Panc1 (cell line): ENCODE measurements around the gene RXRG. TPM values are rescaled to one million over a fixed set of nuclear protein-coding genes. Genes with fewer than 3 reads are reported as not detected.

Experiments
- ATAC-seq: fragments of 200-7000 bp; cut with Tn5 transposase; 2 replicates; pipeline ENCODE4 v1.9.1; 2020; ENCODE audit warnings: mild to moderate bottlenecking, moderate library complexity
- Bru-seq: library from RNA; stranded (reverse); fragments of 400-500 nt; gene quantifications from one replicate; lab custom pipeline; 2021; lab: Mats Ljungman, UMichigan
- BruChase-seq, 2 experiments: library from RNA; stranded (reverse); fragments of 400-500 nt; gene quantifications; one replicate each; lab custom pipeline; 2021; lab: Mats Ljungman, UMichigan
- BruUV-seq: library from RNA; stranded (reverse); fragments of 400-500 nt; replicated peaks from 2 replicates; lab custom pipeline; 2021; lab: Mats Ljungman, UMichigan
- CTCF ChIA-PET: fragments of 300-600 bp; sonication (Branson Sonifier 250); formaldehyde crosslinking; loops from one replicate; lab custom pipeline; 2022; ENCODE audit warnings: antibody characterized with exemption; lab: Charles Lee
- POLR2A ChIA-PET: fragments of 300-600 bp; sonication (Branson Sonifier 250); formaldehyde crosslinking; loops from one replicate; lab custom pipeline; 2022; ENCODE audit warnings: antibody characterized with exemption; lab: Charles Lee
- DNase-seq: peaks from one replicate; pipeline ENCODE4 v3.0.0-alpha.2; 2010; ENCODE audit warnings: low read depth, low spot score
- H3K27ac ChIP-seq: 2 replicates; pipeline ENCODE4 v1.5.1; 2011; ENCODE audit warnings: mild to moderate bottlenecking, low read length, inconsistent platforms
- H3K27me3 ChIP-seq: fragments of 200-500 bp; sonication (Bioruptor generic); 2 replicates; pipeline ENCODE4 v1.6.0; 2014; ENCODE audit warnings: low read length, inconsistent platforms; ENCODE audit not compliant: control insufficient read depth, insufficient read depth
- H3K36me3 ChIP-seq: fragments of 200-500 bp; sonication (Bioruptor generic); 2 replicates; pipeline ENCODE4 v1.5.1; 2014; ENCODE audit warnings: inconsistent platforms, mild to moderate bottlenecking, low read length, moderate library complexity; ENCODE audit not compliant: control insufficient read depth, insufficient read depth
- H3K4me1 ChIP-seq: 2 replicates; pipeline ENCODE4 v1.5.1; 2011; ENCODE audit warnings: inconsistent platforms, mild to moderate bottlenecking, low read length, moderate library complexity; ENCODE audit not compliant: control insufficient read depth, insufficient read depth
- H3K4me3 ChIP-seq, 2 experiments: 2 replicates each; pipeline ENCODE4 v1.5.1; 2011 to 2012; ENCODE audit warnings: low read depth in 2 of 2, low read length in 2 of 2, mild to moderate bottlenecking in 2 of 2, inconsistent platforms in 1 of 2, moderate library complexity in 1 of 2
- H3K9me3 ChIP-seq: fragments of 200-500 bp; sonication (Bioruptor generic); 2 replicates; pipeline ENCODE4 v1.5.1; 2014; ENCODE audit warnings: low read depth, mild to moderate bottlenecking, inconsistent platforms, low read length, moderate library complexity; ENCODE audit not compliant: control insufficient read depth, insufficient read depth
- CTCF ChIP-seq: fragments of 450-650 bp; IDR thresholded peaks from 2 replicates; pipeline ENCODE4 v1.5.1; 2017; ENCODE audit warnings: mild to moderate bottlenecking
- POLR2AphosphoS5 ChIP-seq: IDR thresholded peaks from 2 replicates; pipeline ENCODE4 v1.6.1; 2012; ENCODE audit warnings: mild to moderate bottlenecking, low read depth, low read length, moderate library complexity
- REST ChIP-seq, 2 experiments: IDR thresholded peaks; 2 replicates each; pipeline ENCODE4 v1.6.1; 2011 to 2012; ENCODE audit warnings: low read depth in 2 of 2, control low read depth in 1 of 2, low read length in 1 of 2, mild to moderate bottlenecking in 1 of 2, moderate library complexity in 1 of 2; ENCODE audit not compliant: insufficient read depth in 1 of 2
- SIN3A ChIP-seq: IDR thresholded peaks from 2 replicates; pipeline ENCODE4 v1.6.1; 2012; ENCODE audit warnings: low read depth, mild to moderate bottlenecking, low read length, moderate library complexity, borderline replicate concordance; ENCODE audit not compliant: insufficient read depth
- TCF7L2 ChIP-seq: IDR thresholded peaks from 2 replicates; pipeline ENCODE4 v1.6.1; 2011; ENCODE audit warnings: mild to moderate bottlenecking, low read depth, low read length, inconsistent platforms
- in situ Hi-C: cut with HindIII; loops from 2 replicates; pipeline ENCODE4 v1.10.0; 2016; ENCODE audit warnings: low sequenced_read_pairs, low pct_unique_long_range_greater_than_20kb
- intact Hi-C: fragments of 100-400 bp; cut with micrococcal nuclease; formaldehyde crosslinking; loops from one replicate; pipeline ENCODE4 v1.10.0; 2022; ENCODE audit not compliant: unreplicated experiment
- long read RNA-seq: library from polyadenylated mRNA; unstranded; transcript quantifications from one replicate; pipeline ENCODE4 v2.0.0, GENCODE V29; 2021; ENCODE audit not compliant: unreplicated experiment
- polyA plus RNA-seq: library from polyadenylated mRNA; unstranded; fragments of >200 nt; gene quantifications from one replicate; pipeline ENCODE4 v1.2.1, GENCODE V29; 2012; ENCODE audit warnings: missing spikeins; ENCODE audit not compliant: insufficient read length
- total RNA-seq: library from RNA; stranded (reverse); gene quantifications from one replicate; pipeline ENCODE4 v1.2.1, GENCODE V29; 2021; ENCODE audit not compliant: unreplicated experiment

Gene RXRG
- total RNA-seq: not detected
- polyA plus RNA-seq: not detected
- not detected for Bru-seq, nascent RNA
- not detected for BruChase-seq, experiment 1, labeled RNA remaining after a 2-hour chase
- not detected for BruChase-seq, experiment 2, labeled RNA remaining after a 6-hour chase
- long read RNA-seq: 0 reads

GRCh38 chr1:165444897-165445370, at the start of gene RXRG:
Gene RXRG, minus strand, starts transcription at chr1:165445126. Its CDS starts 233 bp downstream, at chr1:165444893.
- Histone ChIP-seq H3K4me1 (peaks cover 4% of the 10 kb centered on the region), H3K36me3 (no peaks in the 10 kb centered on the region), H3K27me3 (peaks cover 34% of the 10 kb centered on the region), H3K27ac (no peak within 1 kb of the TSS), H3K9me3 (no peaks in the 10 kb centered on the region), H3K4me3 (peak within 1 kb of the TSS; percentile 11 to 32; a peak in 3 of 4 replicates)
- in situ Hi-C loops: no loop called here
- BruUV-seq: no TSS peak
- TF ChIP-seq CTCF (no peak), POLR2AphosphoS5 (no peak), REST (IDR thresholded peaks at IDR 0.05; ENCODE audit: insufficient read depth in 1 of 2, low read depth in 2 of 2, low read length in 1 of 2) (no peak), SIN3A (no peak), TCF7L2 (no peak)
- ATAC-seq: peak; percentile 82
- ChIA-PET POLR2A (no interaction called here), CTCF (no interaction called here)
- intact Hi-C loops: loop anchor here (1.0 kb wide), 1 partner anchor 13 kb away; no protein-coding TSS in a partner anchor
- DNase-seq: no peak

- Histone ChIP-seq H3K4me3 (no peak overlapping the region), H3K36me3 (no peaks in the 10 kb centered on the region), H3K9me3 (no peaks in the 10 kb centered on the region), H3K4me1 (no peaks in the 10 kb centered on the region), H3K27ac (no peak overlapping the region), H3K27me3 (peaks cover 2% of the 10 kb centered on the region)
- TF ChIP-seq REST (IDR thresholded peaks at IDR 0.05; ENCODE audit: insufficient read depth in 1 of 2, low read depth in 2 of 2, low read length in 1 of 2): no peak
- no peak for TF ChIP-seq CTCF
- TF ChIP-seq TCF7L2: no peak
- TF ChIP-seq POLR2AphosphoS5: no peak
- TF ChIP-seq SIN3A: no peak
- DNase-seq: no peak
- intact Hi-C loops: no loop called here
- CTCF ChIA-PET: no interaction called here
- POLR2A ChIA-PET: no interaction called here
- ATAC-seq: no peak
- BruUV-seq: no TSS peak
- in situ Hi-C loops: no loop called here
Measured at GRCh38 chr1:165492845-165493373, 48.0 kb upstream of the RXRG start.
